Mucosa of stomach (tissue), 1 donor: ENCODE measurements around the gene GCM1.

Source experiments
- H3K27me3 ChIP-seq: one replicate; pipeline ENCODE4 v1.7.0; 2013; ENCODE audit warnings: mild to moderate bottlenecking, low read length; ENCODE audit not compliant: control insufficient read depth, insufficient read depth
- H3K36me3 ChIP-seq: one replicate; pipeline ENCODE4 v1.7.0; 2013; ENCODE audit warnings: low read length; ENCODE audit not compliant: control insufficient read depth, insufficient read depth
- H3K4me1 ChIP-seq: one replicate; pipeline ENCODE4 v1.7.0; 2013; ENCODE audit warnings: mild to moderate bottlenecking, low read length; ENCODE audit not compliant: control insufficient read depth, insufficient read depth
- H3K4me3 ChIP-seq: one replicate; pipeline ENCODE4 v1.7.0; 2013; ENCODE audit warnings: low read length
- H3K9ac ChIP-seq: one replicate; pipeline ENCODE4 v1.7.0; 2013; ENCODE audit warnings: mild to moderate bottlenecking, low read length, moderate library complexity
- H3K9me3 ChIP-seq: one replicate; pipeline ENCODE4 v1.7.0; 2013; ENCODE audit warnings: mild to moderate bottlenecking, low read length, moderate library complexity; ENCODE audit not compliant: control insufficient read depth
- donor health status: Pancreatic carcinoma.

The GCM1 gene

GRCh38 chr6:53148684-53149083, at the start of gene GCM1:
GCM1 (minus strand) TSS chr6:53148841; CDS start chr6:53145632, 3,209 bp downstream.
- Histone ChIP-seq H3K36me3 (no peaks in the 10 kb centered on the region), H3K4me1 (no peaks in the 10 kb centered on the region), H3K9ac (no peak within 1 kb of the TSS), H3K27me3 (no peaks in the 10 kb centered on the region), H3K9me3 (no peaks in the 10 kb centered on the region), H3K4me3 (no peak within 1 kb of the TSS)

GRCh38 chr6:53197553-53197952, 48.9 kb upstream of the GCM1 start:
- Histone ChIP-seq H3K9me3 (no peaks in the 10 kb centered on the region), H3K27me3 (no peaks in the 10 kb centered on the region), H3K4me1 (peaks cover 2% of the 10 kb centered on the region), H3K4me3 (no peak overlapping the region), H3K9ac (no peak overlapping the region), H3K36me3 (no peaks in the 10 kb centered on the region)

GRCh38 chr6:53195048-53195447, 46.4 kb upstream of the GCM1 start:
- H3K9me3 ChIP-seq, result no peaks in the 10 kb centered on the region
- H3K27me3 ChIP-seq, result no peaks in the 10 kb centered on the region
- peaks cover 3% of the 10 kb centered on the region for H3K4me1 ChIP-seq
- no peak overlapping the region for H3K9ac ChIP-seq
- no peak overlapping the region for H3K4me3 ChIP-seq
- H3K36me3 ChIP-seq, result no peaks in the 10 kb centered on the region

GRCh38 chr6:53192682-53193188, 44.1 kb upstream of the GCM1 start:
- H3K27me3 ChIP-seq, result no peaks in the 10 kb centered on the region
- no peaks in the 10 kb centered on the region for H3K9me3 ChIP-seq
- no peak overlapping the region for H3K4me3 ChIP-seq
- H3K36me3 ChIP-seq, result no peaks in the 10 kb centered on the region
- H3K9ac ChIP-seq, result no peak overlapping the region
- peaks cover 3% of the 10 kb centered on the region for H3K4me1 ChIP-seq

- H3K9ac ChIP-seq, result no peak overlapping the region
Observed at GRCh38 chr6:53189554-53189953, 40.9 kb upstream of the GCM1 start.

GRCh38 chr6:53188833-53189232, 40.2 kb upstream of the GCM1 start:
- Histone ChIP-seq H3K36me3 (no peaks in the 10 kb centered on the region), H3K4me1 (peaks cover 3% of the 10 kb centered on the region), H3K4me3 (no peak overlapping the region), H3K9me3 (no peaks in the 10 kb centered on the region), H3K9ac (no peak overlapping the region), H3K27me3 (no peaks in the 10 kb centered on the region)

More at GRCh38 chr6:53189554-53189953, 40.9 kb upstream of the GCM1 start:
- Histone ChIP-seq H3K9me3 (no peaks in the 10 kb centered on the region), H3K4me1 (peaks cover 3% of the 10 kb centered on the region), H3K4me3 (no peak overlapping the region), H3K27me3 (no peaks in the 10 kb centered on the region), H3K36me3 (no peaks in the 10 kb centered on the region)

GRCh38 chr6:53180678-53181077, 32.0 kb upstream of the GCM1 start:
- no peak overlapping the region for H3K9ac ChIP-seq
- H3K27me3 ChIP-seq, result no peaks in the 10 kb centered on the region
- H3K9me3 ChIP-seq, result no peaks in the 10 kb centered on the region
- no peaks in the 10 kb centered on the region for H3K4me1 ChIP-seq
- H3K36me3 ChIP-seq, result no peaks in the 10 kb centered on the region
- H3K4me3 ChIP-seq, result no peak overlapping the region

GRCh38 chr6:53179961-53180651, 31.5 kb upstream of the GCM1 start:
- H3K36me3 ChIP-seq, result no peaks in the 10 kb centered on the region
- H3K4me1 ChIP-seq, result no peaks in the 10 kb centered on the region
- no peak overlapping the region for H3K4me3 ChIP-seq
- no peaks in the 10 kb centered on the region for H3K27me3 ChIP-seq
- no peak overlapping the region for H3K9ac ChIP-seq
- H3K9me3 ChIP-seq, result no peaks in the 10 kb centered on the region

GRCh38 chr6:53178837-53179432, 30.3 kb upstream of the GCM1 start:
- no peak overlapping the region for H3K4me3 ChIP-seq
- H3K9ac ChIP-seq, result no peak overlapping the region
- H3K27me3 ChIP-seq, result no peaks in the 10 kb centered on the region
- H3K9me3 ChIP-seq, result no peaks in the 10 kb centered on the region
- H3K4me1 ChIP-seq, result no peaks in the 10 kb centered on the region
- no peaks in the 10 kb centered on the region for H3K36me3 ChIP-seq

GRCh38 chr6:53175027-53175426, 26.4 kb upstream of the GCM1 start:
- no peak overlapping the region for H3K9ac ChIP-seq
- H3K27me3 ChIP-seq, result no peaks in the 10 kb centered on the region
- no peaks in the 10 kb centered on the region for H3K4me1 ChIP-seq
- no peaks in the 10 kb centered on the region for H3K9me3 ChIP-seq
- no peak overlapping the region for H3K4me3 ChIP-seq
- no peaks in the 10 kb centered on the region for H3K36me3 ChIP-seq

- Histone ChIP-seq H3K27me3 (no peaks in the 10 kb centered on the region), H3K4me3 (no peak overlapping the region), H3K4me1 (no peaks in the 10 kb centered on the region), H3K36me3 (no peaks in the 10 kb centered on the region), H3K9ac (no peak overlapping the region), H3K9me3 (no peaks in the 10 kb centered on the region)
Observed at GRCh38 chr6:53172468-53172803, 23.8 kb upstream of the GCM1 start.

- H3K9me3 ChIP-seq, result no peaks in the 10 kb centered on the region
- no peak overlapping the region for H3K4me3 ChIP-seq
- no peaks in the 10 kb centered on the region for H3K27me3 ChIP-seq
- H3K9ac ChIP-seq, result no peak overlapping the region
- no peaks in the 10 kb centered on the region for H3K36me3 ChIP-seq
- H3K4me1 ChIP-seq, result no peaks in the 10 kb centered on the region
Observed at GRCh38 chr6:53171605-53172467, 23.2 kb upstream of the GCM1 start.
